ENCODE data around the gene ADRA2C. TPM values are rescaled to one million over a fixed set of nuclear protein-coding genes. Genes with fewer than 3 reads are reported as not detected.

The ADRA2C gene
- total and polyA plus RNA-seq, 9 of the 15 experiments (the other 6 are each of a cell fraction or from before 2014, with no cell fraction given): 0.06 to 0.58 (median 0.14) TPM; not detected in 2

- ATAC-seq (no peak), DNase-seq (ENCODE audit: extremely low read depth in 1 of 4, low spot score in 3 of 4) (no peak), FAIRE-seq (no peak)
- Histone ChIP-seq H4K20me1 (replicated peaks; ENCODE audit: control insufficient read depth, insufficient read depth, low read length) (0 out of 2 replicates have a peak, but pooled peaks cover 11% of the 10 kb centered on the region), H3K9me3 (replicated peaks; ENCODE audit: control insufficient read depth, insufficient read depth, low read depth, low read length) (no peaks in the 10 kb centered on the region), H3K4me2 (ENCODE audit: insufficient read depth, low read length) (no peak overlapping the region), H3K27me3 (ENCODE audit: control insufficient read depth in 2 of 2, insufficient read depth in 2 of 2, low read length in 2 of 2) (peaks cover 0 to 18% of the 10 kb centered on the region in 2 experiments; a peak in 2 of 5 replicates), H2AFZ (ENCODE audit: low read depth, low read length) (no peak overlapping the region), H3K27ac (ENCODE audit: extremely low read depth, low read depth, low read length) (no peak overlapping the region), H3K4me1 (replicated peaks in 1 of 2; ENCODE audit: control insufficient read depth in 2 of 2, insufficient read depth in 2 of 2, low read length in 2 of 2) (no peaks in the 10 kb centered on the region), H3K36me3 (ENCODE audit: control insufficient read depth, insufficient read depth, low read length) (no peaks in the 10 kb centered on the region), H3K79me2 (ENCODE audit: control insufficient read depth, insufficient read depth, low read length) (no peaks in the 10 kb centered on the region), H3K9ac (ENCODE audit: insufficient read depth in 1 of 2, low read depth in 2 of 2, low read length in 2 of 2) (no peak overlapping the region), H3K4me3 (no peak overlapping the region), H3K9me1 (ENCODE audit: control insufficient read depth, insufficient read depth, low read length) (peaks cover 2% of the 10 kb centered on the region)
- in situ Hi-C loops (cut with MboI): no loop called here
- BruUV-seq (replicated peaks): no TSS peak
- WGBS (ENCODE audit: insufficient coverage, low coverage, missing lambda C conversion rate): 0% methylated on average over 7 of the region's 9 CpGs
- no peak for TF ChIP-seq ZNF3 (CRISPR knock-in tag; IDR thresholded peaks at IDR 0.05)
- TF ChIP-seq ZNF175 (CRISPR knock-in tag; IDR thresholded peaks at IDR 0.05; ENCODE audit: low read depth): no peak
- no peak for TF ChIP-seq NCOA2 (IDR thresholded peaks at IDR 0.05; ENCODE audit: partially characterized antibody in 2 of 2)
- TF ChIP-seq STAT5A (IDR thresholded peaks at IDR 0.05; ENCODE audit: borderline replicate concordance, low read length): no peak
- no peak for TF ChIP-seq ELF4 (CRISPR knock-in tag; IDR thresholded peaks at IDR 0.05)
- TF ChIP-seq BRF1 (IDR thresholded peaks at IDR 0.05; ENCODE audit: borderline replicate concordance, extremely low read depth, insufficient read length): no peak
- no peak for TF ChIP-seq ZNF280B (CRISPR knock-in tag; IDR thresholded peaks at IDR 0.05)
- TF ChIP-seq DDX20 (tag; IDR thresholded peaks at IDR 0.05; ENCODE audit: low read depth): no peak
- no peak for TF ChIP-seq ZNF445 (CRISPR knock-in tag; IDR thresholded peaks at IDR 0.05; ENCODE audit: low read depth)
- no peak for TF ChIP-seq AFF1 (IDR thresholded peaks at IDR 0.05; ENCODE audit: low read depth in 1 of 2, partially characterized antibody in 2 of 2)
- TF ChIP-seq ZNF695 (CRISPR knock-in tag; IDR thresholded peaks at IDR 0.05): no peak
- TF ChIP-seq MEF2A (IDR thresholded peaks at IDR 0.05; ENCODE audit: control insufficient read depth, low read depth, low read length): no peak
- no peak for TF ChIP-seq CBX5 (IDR thresholded peaks at IDR 0.05; ENCODE audit: borderline replicate concordance, low read depth)
- TF ChIP-seq ZNF282 (CRISPR knock-in tag; IDR thresholded peaks at IDR 0.05): no peak
- no peak for TF ChIP-seq POLR2A (conservative IDR thresholded peaks at IDR 0.05)
- no peak for TF ChIP-seq MAFK (IDR thresholded peaks at IDR 0.05; ENCODE audit: low read length)
- no peak for TF ChIP-seq CBX1 (IDR thresholded peaks at IDR 0.05; ENCODE audit: low read depth)
- TF ChIP-seq ELF1 (tag; IDR thresholded peaks at IDR 0.05): no peak
- POLR2A ChIA-PET: interaction anchor here (0.5 to 0.6 kb wide), 2 partner anchors 21 to 60 kb away, joined by 3 read pairs; no protein-coding TSS in a partner anchor
- intact Hi-C loops (cut with micrococcal nuclease): no loop called here
- CTCF ChIA-PET (ENCODE audit: low intra/inter-chr PET ratio): no interaction called here
Measured at GRCh38 chr4:3791256-3791655, 25.1 kb downstream of the ADRA2C start.

All from K562 (cell line).